K562 (cell line): ENCODE results near the gene SLC24A4. TPM values are rescaled to one million over a fixed set of nuclear protein-coding genes. Genes with fewer than 3 reads are reported as not detected.

Experiments used
- ATAC-seq: fragments of 200-7000 bp; cut with Tn5 transposase; 3 replicates; pipeline ENCODE4 v1.9.1; 2020; ENCODE audit warnings: moderate library complexity
- BruUV-seq: library from RNA; stranded (reverse); fragments of 400-500 nt; replicated peaks from 2 replicates; lab custom pipeline; 2021; lab: Mats Ljungman, UMichigan
- CTCF ChIA-PET: fragments of 300-600 bp; formaldehyde crosslinking; extraction: SDS; loops from one replicate; lab custom pipeline; 2021; ENCODE audit warnings: low intra/inter-chr PET ratio; lab: Yijun Ruan, JAX
- POLR2A ChIA-PET: fragments of 300-600, 350-650 bp; sonication (Branson Sonifier 250); formaldehyde crosslinking; extraction: SDS; loops from one replicate; lab custom pipeline; 2021; ENCODE audit warnings: antibody characterized with exemption, inconsistent platforms; lab: Yijun Ruan, JAX
- DNase-seq, 4 experiments: peaks; one replicate each; pipeline versions ENCODE4 v3.0.0 to v3.0.0-alpha.2; 2011 to 2018; ENCODE audit warnings: low spot score in 3 of 4, mixed read lengths in 3 of 4; ENCODE audit errors: extremely low read depth in 1 of 4
- FAIRE-seq: peaks from 2 replicates; lab custom pipeline; 2011; peaks lifted over from hg19 to GRCh38; lab: Jason Lieb, UNC
- H2AFZ ChIP-seq: 2 replicates; pipeline ENCODE4 v1.6.0; 2011; ENCODE audit warnings: low read depth, low read length, control low read depth, inconsistent platforms
- H3K27ac ChIP-seq: fragments of 200-600 bp; 3 replicates; pipeline ENCODE4 v1.8.0; 2011; ENCODE audit warnings: low read depth, mild to moderate bottlenecking, control low read depth, inconsistent platforms, low read length, moderate library complexity, mixed read lengths; ENCODE audit errors: extremely low read depth
- H3K27me3 ChIP-seq, 2 experiments: fragments of 300-600 bp in 1 of 2; 2 replicates in 1 of 2; 3 replicates in 1 of 2; pipeline versions ENCODE4 v1.6.0 to v1.8.0; 2011; ENCODE audit warnings: inconsistent platforms in 2 of 2, low read length in 2 of 2, mild to moderate bottlenecking in 1 of 2, mixed read lengths in 1 of 2, moderate library complexity in 1 of 2; ENCODE audit not compliant: control insufficient read depth in 2 of 2, insufficient read depth in 2 of 2
- H3K36me3 ChIP-seq: fragments of 300-600 bp; 3 replicates; pipeline ENCODE4 v1.8.0; 2011; ENCODE audit warnings: mild to moderate bottlenecking, low read length, inconsistent platforms; ENCODE audit not compliant: control insufficient read depth, insufficient read depth
- H3K4me1 ChIP-seq, 2 experiments: fragments of 200-600 bp in 1 of 2; replicated peaks in 1 of 2; 2 replicates in 1 of 2; 3 replicates in 1 of 2; pipeline versions ENCODE4 v1.5.1 to v1.8.0; 2011; ENCODE audit warnings: inconsistent platforms in 2 of 2, low read length in 2 of 2, mild to moderate bottlenecking in 1 of 2, mixed read lengths in 1 of 2, moderate library complexity in 1 of 2; ENCODE audit not compliant: control insufficient read depth in 2 of 2, insufficient read depth in 2 of 2
- H3K4me2 ChIP-seq: 2 replicates; pipeline ENCODE4 v1.6.1; 2011; ENCODE audit warnings: low read length, control low read depth, inconsistent platforms, mixed read lengths; ENCODE audit not compliant: insufficient read depth
- H3K4me3 ChIP-seq: fragments of 200-600 bp; sonication (generic), shearing (Covaris generic); 2 replicates; pipeline ENCODE4 v1.5.1; 2016; ENCODE audit warnings: control low read depth, inconsistent platforms
- H3K79me2 ChIP-seq: fragments of 200-600 bp; 3 replicates; pipeline ENCODE4 v1.8.0; 2011; ENCODE audit warnings: low read length, inconsistent platforms; ENCODE audit not compliant: control insufficient read depth, insufficient read depth
- H3K9ac ChIP-seq, 2 experiments: 2 replicates each; pipeline versions ENCODE4 v1.6.0 to v1.6.1; 2011; ENCODE audit warnings: low read depth in 2 of 2, low read length in 2 of 2, control low read depth in 1 of 2, inconsistent platforms in 1 of 2, mild to moderate bottlenecking in 1 of 2, mixed read lengths in 1 of 2; ENCODE audit not compliant: insufficient read depth in 1 of 2
- H3K9me1 ChIP-seq: one replicate; pipeline ENCODE4 v1.6.0; 2011; ENCODE audit warnings: inconsistent platforms, mild to moderate bottlenecking, low read length, moderate library complexity; ENCODE audit not compliant: control insufficient read depth, insufficient read depth
- H3K9me3 ChIP-seq: replicated peaks from 2 replicates; pipeline ENCODE4 v1.5.1; 2011; ENCODE audit warnings: low read depth, low read length, inconsistent platforms; ENCODE audit not compliant: control insufficient read depth, insufficient read depth
- H4K20me1 ChIP-seq: replicated peaks from 2 replicates; pipeline ENCODE4 v1.6.1; 2011; ENCODE audit warnings: low read length, inconsistent platforms, mixed read lengths; ENCODE audit not compliant: control insufficient read depth, insufficient read depth
- CHD2 ChIP-seq: IDR thresholded peaks from 2 replicates; pipeline ENCODE4 v1.6.1; 2011; ENCODE audit warnings: low read depth, low read length
- MAFG ChIP-seq: fragments of 450-650 bp; conservative IDR thresholded peaks from 2 replicates; pipeline ENCODE4 v1.6.1; 2016; ENCODE audit warnings: missing genetic modification characterization, missing compliant biosample characterization
- MGA ChIP-seq: fragments of 450-650 bp; IDR thresholded peaks from 2 replicates; pipeline ENCODE4 v1.6.1; 2016; ENCODE audit warnings: mild to moderate bottlenecking, moderate library complexity
- RBM25 ChIP-seq: fragments of 200-400 bp; formaldehyde crosslinking; IDR thresholded peaks from 2 replicates; pipeline ENCODE4 v1.6.1; 2018; ENCODE audit warnings: low read length, low read depth, moderate library complexity; ENCODE audit not compliant: severe bottlenecking
- TFAP4 ChIP-seq: sonication (generic); formaldehyde crosslinking; IDR thresholded peaks from 2 replicates; pipeline ENCODE4 v1.8.0; 2022; ENCODE audit warnings: missing genetic modification reagents, mild to moderate bottlenecking, moderate library complexity, borderline replicate concordance
- YY1 ChIP-seq, 3 experiments: IDR thresholded peaks; 2 replicates each; pipeline ENCODE4 v1.6.1; 2011; ENCODE audit warnings: low read length in 2 of 3, mild to moderate bottlenecking in 2 of 3, moderate library complexity in 2 of 3, borderline replicate concordance in 1 of 3, control low read depth in 1 of 3, low read depth in 1 of 3; ENCODE audit not compliant: insufficient read depth in 3 of 3, insufficient replicate concordance in 2 of 3, control insufficient read depth in 1 of 3, insufficient read length in 1 of 3; ENCODE audit errors: extremely low read depth in 1 of 3
- ZNF316 ChIP-seq: fragments of 450-650 bp; IDR thresholded peaks from 2 replicates; pipeline ENCODE4 v1.6.1; 2016
- WGBS: fragments of 100-300 bp; shearing (Covaris generic); methylation state at CpG from one replicate; pipeline ENCODE4 v1.1.6; 2016; ENCODE audit warnings: low coverage, mixed read lengths; ENCODE audit not compliant: insufficient coverage; ENCODE audit errors: missing lambda C conversion rate; 5-methylcytosine and 5-hydroxymethylcytosine counted together
- in situ Hi-C: fragments of 300-500 bp; cut with MboI; formaldehyde crosslinking; loops from 4 replicates; pipeline ENCODE4 v1.15.0; 2018; ENCODE audit warnings: inconsistent platforms, mixed read lengths
- intact Hi-C: fragments of 100-400 bp; cut with micrococcal nuclease; formaldehyde crosslinking; loops from 2 replicates; pipeline ENCODE4 v1.14.2; 2022
- polyA plus RNA-seq, 8 experiments: library from polyadenylated mRNA; depleted of rRNA in 4 of 8; stranded (reverse) in 5 of 8; unstranded in 3 of 8; fragments of >200 nt; fragmentation: Nextera tagmentation in 2 of 8; fragmentation: Illumina TruSeq in 1 of 8; extraction: Ambion mirVana in 2 of 8; extraction: Trizol in 1 of 8; gene quantifications; 2 replicates each; pipeline versions ENCODE4 v1.2.1 to v1.2.3, GENCODE V29; 2011 to 2014; ENCODE audit warnings: inconsistent platforms in 1 of 8, missing spikeins in 1 of 8
- total RNA-seq, 7 experiments: library from RNA; depleted of rRNA in 6 of 7; stranded (reverse); fragments of >200 nt in 6 of 7; fragmentation: Illumina TruSeq in 2 of 7; extraction: Trizol in 2 of 7; gene quantifications; 2 replicates each; pipeline versions ENCODE4 v1.2.1 to v1.2.3, GENCODE V29; 2011 to 2021; ENCODE audit warnings: low replicate concordance in 1 of 7

The SLC24A4 gene
- total and polyA plus RNA-seq, 9 of the 15 experiments (the other 6 are each of a cell fraction or from before 2014, with no cell fraction given) = not detected

- H3K9me1 ChIP-seq = no peaks in the 10 kb centered on the region
- no peak overlapping the region for H3K4me3 ChIP-seq
- peak overlapping the region; percentile 45; the same call in 1 of the 2 replicates for H2AFZ ChIP-seq
- POLR2A ChIA-PET = no interaction called here
- no peak for DNase-seq
- BruUV-seq = no TSS peak
- ATAC-seq = no peak
- peak overlapping the region; percentile 32 for H3K4me2 ChIP-seq
- H3K4me1 ChIP-seq = no peaks in the 10 kb centered on the region
- intact Hi-C loops (no loop called here), in situ Hi-C loops (no loop called here)
- H3K9me3 ChIP-seq = no peaks in the 10 kb centered on the region
- peaks cover 0 to 13% of the 10 kb centered on the region in 2 experiments; a peak in 2 of 5 replicates for H3K27me3 ChIP-seq
- H3K9ac ChIP-seq = no peak overlapping the region
- CTCF ChIA-PET = no interaction called here
- no peak for FAIRE-seq
- no peaks in the 10 kb centered on the region for H3K36me3 ChIP-seq
- WGBS = 0% methylated on average over 7 of the region's 10 CpGs
- H3K27ac ChIP-seq = no peak overlapping the region
- no peaks in the 10 kb centered on the region for H3K79me2 ChIP-seq
- no peaks in the 10 kb centered on the region for H4K20me1 ChIP-seq
- peak; percentile 70; the same call in 1 of the 2 replicates for TF ChIP-seq CHD2
- TF ChIP-seq YY1 (IDR thresholded peaks at IDR 0.05; ENCODE audit: borderline replicate concordance in 1 of 3, control insufficient read depth in 1 of 3, extremely low read depth in 1 of 3, insufficient read depth in 3 of 3, insufficient read length in 1 of 3, insufficient replicate concordance in 2 of 3, low read depth in 1 of 3, low read length in 2 of 3) = peak in 1 of 3 experiments; percentile 26
- TF ChIP-seq ZNF316 = peak; percentile 68
- no peak for TF ChIP-seq MGA
- TF ChIP-seq RBM25 = peak; percentile 52
- TF ChIP-seq TFAP4 (CRISPR knock-in tag) = no peak
- TF ChIP-seq MAFG (tag) = 0 out of 2 replicates have a peak, but pooled peaks have one; percentile 10
Measured at GRCh38 chr14:92436115-92436776, 113.3 kb downstream of the SLC24A4 start.
